PC-3 (cell line): ENCODE results near the gene ZNF341.

ENCODE experiments used
- EZH2 ChIP-seq: fragments of 300-600 bp; sonication (generic); IDR thresholded peaks from one replicate; pipeline ENCODE4 v1.6.1; 2017; ENCODE audit warnings: antibody characterized with exemption, mild to moderate bottlenecking, low read length; ENCODE audit not compliant: unreplicated experiment
- EZH2phosphoT487 ChIP-seq: fragments of 300-600 bp; sonication (generic); IDR thresholded peaks from 2 replicates; pipeline ENCODE4 v1.6.1; 2018; ENCODE audit warnings: mild to moderate bottlenecking, antibody characterized with exemption, low read length, borderline replicate concordance
- TF ChIP-seq, protein P1 (sequence below): fragments of 300-600 bp; sonication (generic); conservative IDR thresholded peaks from 2 replicates; pipeline ENCODE4 v1.5.1; 2017; ENCODE audit warnings: antibody characterized with exemption, low read depth, mild to moderate bottlenecking, low read length

DNA sequence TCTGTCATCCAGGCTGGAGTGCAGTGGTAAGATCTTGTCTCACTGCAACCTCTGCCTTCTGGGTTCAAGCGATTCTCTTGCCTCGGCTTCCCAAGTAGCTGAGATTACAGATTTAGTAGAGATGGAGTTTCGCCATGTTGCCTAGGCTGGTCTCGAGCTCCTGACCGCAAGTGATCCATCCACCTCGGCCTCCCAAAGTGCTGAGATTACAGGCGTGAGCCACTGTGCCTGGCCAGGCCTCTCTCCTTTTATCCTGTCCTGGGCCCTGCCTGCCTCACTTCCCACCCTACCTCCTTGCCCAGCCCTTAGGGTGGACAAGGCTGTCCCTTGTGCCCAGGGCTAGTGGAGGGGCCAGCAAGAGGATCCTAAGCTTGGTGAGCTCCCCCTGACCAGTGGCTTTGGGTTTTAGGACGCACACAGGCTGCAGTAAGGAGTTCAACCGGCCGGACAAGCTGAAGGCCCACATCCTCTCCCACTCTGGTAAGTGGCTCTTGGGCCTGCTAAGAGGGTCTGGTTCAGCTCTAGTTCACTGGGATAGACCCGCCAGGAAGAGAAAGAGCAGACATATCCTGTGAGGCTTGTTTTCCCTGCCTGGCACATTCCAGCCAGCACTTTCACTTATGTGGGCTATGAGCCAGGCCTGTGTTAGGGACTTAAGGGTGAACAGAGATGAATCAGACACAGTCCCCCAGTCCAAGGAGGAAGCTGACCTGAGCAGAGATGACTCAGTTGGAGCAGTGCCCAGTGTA, 57.5 kb downstream of the ZNF341 start:
- TF ChIP-seq, protein P1, sequence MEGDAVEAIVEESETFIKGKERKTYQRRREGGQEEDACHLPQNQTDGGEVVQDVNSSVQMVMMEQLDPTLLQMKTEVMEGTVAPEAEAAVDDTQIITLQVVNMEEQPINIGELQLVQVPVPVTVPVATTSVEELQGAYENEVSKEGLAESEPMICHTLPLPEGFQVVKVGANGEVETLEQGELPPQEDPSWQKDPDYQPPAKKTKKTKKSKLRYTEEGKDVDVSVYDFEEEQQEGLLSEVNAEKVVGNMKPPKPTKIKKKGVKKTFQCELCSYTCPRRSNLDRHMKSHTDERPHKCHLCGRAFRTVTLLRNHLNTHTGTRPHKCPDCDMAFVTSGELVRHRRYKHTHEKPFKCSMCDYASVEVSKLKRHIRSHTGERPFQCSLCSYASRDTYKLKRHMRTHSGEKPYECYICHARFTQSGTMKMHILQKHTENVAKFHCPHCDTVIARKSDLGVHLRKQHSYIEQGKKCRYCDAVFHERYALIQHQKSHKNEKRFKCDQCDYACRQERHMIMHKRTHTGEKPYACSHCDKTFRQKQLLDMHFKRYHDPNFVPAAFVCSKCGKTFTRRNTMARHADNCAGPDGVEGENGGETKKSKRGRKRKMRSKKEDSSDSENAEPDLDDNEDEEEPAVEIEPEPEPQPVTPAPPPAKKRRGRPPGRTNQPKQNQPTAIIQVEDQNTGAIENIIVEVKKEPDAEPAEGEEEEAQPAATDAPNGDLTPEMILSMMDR, result no peak
- no peak for TF ChIP-seq EZH2phosphoT487
- no peak for TF ChIP-seq EZH2
